Limb (tissue), 2 donors: ENCODE measurements around the gene HYLS1.
A peak's percentile ranks its signal among the peaks of the same experiment; 100 is the strongest.
"Not testable (repeated sequence)": the region's sequence is repeated elsewhere in the genome, so short reads cannot be mapped to it uniquely, and the experiment has no call there.

ENCODE experiments used
- DNase-seq, 2 donors: peaks; one replicate each; pipeline ENCODE4 v3.0.0-alpha.2; 2016; ENCODE audit errors: extremely low spot score in 2 of 2

Gene HYLS1

GRCh38 chr11:125887373-125888324 lies at the start of gene HYLS1:
Gene HYLS1 (plus strand): TSS chr11:125887668. CDS start chr11:125899369, 11,701 bp downstream.
- DNase-seq: peak; percentile 93 to 94

GRCh38 chr11:125842321-125842948 lies 45.0 kb upstream of the HYLS1 start:
- DNase-seq: no peak

- no peak for DNase-seq
Observed at GRCh38 chr11:125846188-125846587, 41.3 kb upstream of the HYLS1 start.

GRCh38 chr11:125857670-125858069 lies 29.8 kb upstream of the HYLS1 start:
- not testable (repeated sequence) for DNase-seq

- DNase-seq: not testable (repeated sequence)
Observed at GRCh38 chr11:125862786-125863185, 24.7 kb upstream of the HYLS1 start.

- not testable (repeated sequence) for DNase-seq
Observed at GRCh38 chr11:125865354-125865753, 22.1 kb upstream of the HYLS1 start.

GRCh38 chr11:125869521-125869920 lies 17.9 kb upstream of the HYLS1 start:
- no peak for DNase-seq

GRCh38 chr11:125871391-125872137 lies 15.9 kb upstream of the HYLS1 start:
- DNase-seq: no peak

GRCh38 chr11:125872138-125872491 lies 15.4 kb upstream of the HYLS1 start:
- no peak for DNase-seq

GRCh38 chr11:125873881-125874555 lies 13.4 kb upstream of the HYLS1 start:
- DNase-seq: no peak

- peak; percentile 70 to 78 for DNase-seq
Observed at GRCh38 chr11:125874556-125875124, 12.8 kb upstream of the HYLS1 start.

- DNase-seq: no peak
Observed at GRCh38 chr11:125881291-125881690, 6.2 kb upstream of the HYLS1 start.

- no peak for DNase-seq
Observed at GRCh38 chr11:125883375-125883774, 4.1 kb upstream of the HYLS1 start.

GRCh38 chr11:125886997-125887372 lies 483 bp upstream of the HYLS1 start:
- DNase-seq: peak in 1 of 2 donors; percentile 8

- no peak for DNase-seq
Observed at GRCh38 chr11:125890447-125891100, 3.1 kb downstream of the HYLS1 start.

- DNase-seq: no peak
Observed at GRCh38 chr11:125892071-125892470, 4.6 kb downstream of the HYLS1 start.

- no peak for DNase-seq
Observed at GRCh38 chr11:125892994-125893393, 5.5 kb downstream of the HYLS1 start.

GRCh38 chr11:125901872-125902271 lies 14.4 kb downstream of the HYLS1 start:
- no peak for DNase-seq

GRCh38 chr11:125902277-125902926 lies 14.9 kb downstream of the HYLS1 start:
- DNase-seq: no peak
